Epithelial cell of prostate (primary cell): ENCODE measurements around the gene MSI2.
"Not testable (repeated sequence)": the region's sequence is repeated elsewhere in the genome, so short reads cannot be mapped to it uniquely, and the experiment has no call there.

Experiments
- DNase-seq: peaks from one replicate; pipeline ENCODE4 v3.0.0-alpha.2; 2011; ENCODE audit warnings: low read depth, low spot score
- H3K27ac ChIP-seq: fragments of 450-650 bp; 2 replicates; pipeline ENCODE4 v1.5.1; 2017; ENCODE audit warnings: mild to moderate bottlenecking

MSI2 gene

DNA sequence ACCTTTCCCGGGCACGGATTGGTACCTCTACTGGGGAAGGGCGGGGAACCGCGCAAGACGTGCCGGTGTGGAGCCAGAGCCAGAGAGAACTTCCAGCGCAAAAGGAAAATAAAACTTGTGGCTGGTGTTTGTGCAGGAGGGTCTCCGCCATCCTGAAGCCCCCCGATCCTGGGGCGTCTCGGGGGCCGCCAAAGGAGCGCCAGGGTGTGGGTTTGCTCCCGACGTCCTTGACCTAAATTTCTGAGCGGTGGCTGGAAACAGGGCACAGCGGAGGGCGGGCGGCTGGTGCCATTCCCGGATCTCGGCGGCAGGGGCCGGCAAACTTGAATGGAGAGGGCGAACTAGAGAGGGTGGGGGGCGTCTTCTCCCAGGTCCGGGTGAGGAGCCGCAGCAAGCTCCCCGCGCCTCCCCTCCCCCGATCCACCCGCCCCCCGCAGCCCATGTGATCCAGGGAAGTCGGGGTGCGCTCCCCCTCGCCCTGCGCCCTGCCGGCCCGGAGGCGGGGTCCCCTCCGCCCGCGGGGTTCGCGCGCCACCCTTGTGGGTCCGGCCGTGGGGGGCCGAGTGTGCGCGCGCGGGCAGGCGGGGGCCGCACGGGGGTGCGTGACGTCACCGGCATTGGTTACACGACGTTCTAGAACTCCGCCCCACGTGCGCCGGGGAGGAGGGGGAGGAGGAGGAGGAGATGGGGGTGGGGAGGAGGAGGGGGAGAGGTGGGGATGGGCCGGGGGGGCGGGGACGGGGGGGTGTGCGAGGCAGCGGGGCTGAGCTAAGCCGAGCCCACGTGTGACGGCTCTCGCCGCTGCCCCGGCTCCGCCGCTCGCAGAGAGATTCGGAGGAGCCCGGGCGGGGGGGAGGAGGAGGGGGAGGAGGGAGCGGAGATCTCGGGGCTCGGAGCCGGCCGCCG lies at the start of gene MSI2:
Gene MSI2 (plus strand): TSS at position 748 of the 906 bp plus-strand sequence. CDS start 220 bp downstream, outside the sequence.
- peak within 1 kb of the TSS; percentile 47 for H3K27ac ChIP-seq

DNA sequence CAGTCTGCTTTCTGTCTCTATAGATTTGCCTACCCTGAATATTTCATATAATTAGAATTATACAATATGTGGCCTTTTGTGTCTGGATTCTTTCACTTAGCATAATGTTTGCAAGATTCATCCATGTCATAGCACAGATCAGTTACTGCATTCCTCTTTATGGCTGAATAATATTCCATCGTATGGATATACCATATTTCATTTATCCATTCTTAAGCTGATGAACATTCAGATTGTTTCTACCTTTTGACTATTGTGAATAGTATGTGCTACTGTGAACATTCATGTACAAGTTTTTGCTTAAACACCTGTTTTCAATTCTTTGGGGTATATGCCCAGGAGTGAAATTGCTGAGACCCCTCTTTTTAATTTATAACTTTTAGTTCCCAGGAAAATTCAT lies 49.4 kb upstream of the MSI2 start:
- no peak overlapping the region for H3K27ac ChIP-seq
- no peak for DNase-seq

More for the DNA sequence above, at the start of gene MSI2:
- DNase-seq, result peak; percentile 24

DNA sequence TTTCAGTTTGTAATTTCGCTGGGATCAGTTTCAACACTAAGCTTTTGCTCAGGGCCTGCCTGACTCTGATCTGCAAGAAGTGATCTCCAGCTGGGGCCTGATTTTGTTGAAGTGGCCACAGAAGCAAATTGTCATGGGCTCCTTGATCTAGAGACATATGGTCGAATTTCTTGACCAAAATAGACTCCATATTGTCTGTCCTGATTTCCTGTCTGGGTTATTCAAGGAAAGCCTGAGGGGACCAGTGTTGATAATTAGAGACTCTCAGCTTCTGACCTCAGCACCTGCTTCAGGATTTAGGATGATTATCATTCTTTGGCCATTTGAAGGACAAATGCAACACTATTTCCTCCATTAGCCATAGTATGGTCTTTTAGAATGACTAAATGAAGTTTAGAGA lies 48.9 kb upstream of the MSI2 start:
- H3K27ac ChIP-seq, result no peak overlapping the region
- no peak for DNase-seq

DNA sequence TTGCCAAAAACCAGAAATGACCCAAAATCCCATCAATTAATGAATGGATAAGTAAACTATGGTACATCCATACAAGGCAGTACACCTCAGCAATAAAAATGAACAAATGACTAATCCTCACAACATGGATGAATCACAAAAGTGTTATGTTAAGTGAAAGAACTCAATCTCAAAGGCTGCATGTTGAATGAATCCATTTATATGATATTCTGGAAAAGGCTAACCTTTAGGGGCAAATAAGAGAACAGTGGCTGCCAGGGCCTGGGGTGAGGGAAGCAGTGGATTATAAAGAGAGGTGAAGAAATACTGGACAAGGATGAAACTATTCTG lies 46.1 kb upstream of the MSI2 start:
- no peak for DNase-seq
- H3K27ac ChIP-seq, result peak overlapping the region; percentile 65

DNA sequence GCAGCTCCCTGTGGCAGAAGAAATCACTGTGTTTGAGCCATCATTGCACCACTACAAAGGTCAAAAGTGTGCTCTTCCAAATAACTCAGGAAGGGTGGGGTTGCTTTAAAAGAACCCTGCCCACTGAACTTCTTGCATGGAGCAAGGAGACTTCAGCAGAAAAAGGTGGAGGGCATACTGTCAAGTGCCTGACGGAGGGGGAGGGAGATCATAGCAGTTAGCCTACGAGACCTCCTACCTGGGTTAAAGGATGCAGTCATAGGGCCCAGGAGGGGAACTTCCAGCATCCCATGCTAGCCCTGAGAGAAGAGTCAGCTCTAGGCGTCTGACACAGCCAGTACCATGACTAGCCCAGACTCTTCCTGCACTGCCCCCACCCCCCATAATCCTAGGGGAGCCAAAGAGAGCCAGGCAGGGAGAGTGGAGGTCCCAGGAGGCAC lies 45.3 kb upstream of the MSI2 start:
- DNase-seq, result no peak
- H3K27ac ChIP-seq, result peak overlapping the region; percentile 65

DNA sequence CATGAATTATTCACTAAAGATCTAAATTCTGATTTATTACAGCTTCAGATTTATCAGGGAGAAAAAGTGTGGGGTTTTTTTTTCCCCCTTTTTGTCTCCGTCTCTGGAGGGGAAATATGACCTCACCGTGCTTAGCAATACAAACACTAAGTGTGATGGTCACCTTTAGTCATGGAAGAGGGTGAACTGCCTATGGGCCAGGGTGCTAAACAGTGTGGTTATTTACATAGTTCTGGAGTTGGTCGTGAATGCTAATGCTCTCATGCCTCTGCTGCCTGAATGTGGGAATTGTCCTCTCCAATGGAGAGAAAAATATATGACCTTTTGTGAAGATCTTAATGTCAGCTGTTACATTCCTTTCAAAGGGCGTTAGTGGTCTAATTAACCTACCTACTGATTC lies 44.8 kb upstream of the MSI2 start:
- no peak for DNase-seq
- peak overlapping the region; percentile 65 for H3K27ac ChIP-seq

DNA sequence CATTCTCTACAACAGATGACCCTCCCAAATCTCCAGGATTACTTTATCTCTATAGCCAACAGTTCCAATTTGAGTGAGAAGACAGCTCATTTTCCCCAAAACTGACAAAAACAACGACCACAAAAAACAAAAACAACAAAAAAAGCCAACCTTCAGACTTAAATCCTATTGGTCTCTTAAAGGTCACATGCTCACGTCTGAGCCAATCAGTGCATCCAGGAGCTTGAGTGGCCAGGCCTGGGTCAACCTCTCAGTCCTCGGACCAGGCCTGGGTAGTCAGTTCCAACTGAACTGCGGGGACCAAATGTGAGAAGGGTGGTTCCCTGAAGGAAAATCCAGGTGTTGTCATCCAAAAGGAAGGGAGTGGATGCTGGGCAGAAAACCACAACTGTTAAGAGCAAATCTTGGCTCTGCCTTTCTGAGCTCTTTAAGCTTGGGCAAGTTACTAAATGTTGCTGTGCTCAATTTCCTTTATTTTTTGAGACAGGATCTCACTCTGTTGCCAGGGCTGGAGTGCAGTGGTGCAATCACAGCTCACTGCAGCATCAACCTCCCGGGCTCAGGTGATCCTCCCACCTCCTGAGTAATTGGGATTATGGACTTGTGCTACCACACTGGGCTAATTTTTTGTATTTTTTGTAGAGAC lies 43.0 kb upstream of the MSI2 start:
- DNase-seq, result no peak
- H3K27ac ChIP-seq, result peak overlapping the region; percentile 44

DNA sequence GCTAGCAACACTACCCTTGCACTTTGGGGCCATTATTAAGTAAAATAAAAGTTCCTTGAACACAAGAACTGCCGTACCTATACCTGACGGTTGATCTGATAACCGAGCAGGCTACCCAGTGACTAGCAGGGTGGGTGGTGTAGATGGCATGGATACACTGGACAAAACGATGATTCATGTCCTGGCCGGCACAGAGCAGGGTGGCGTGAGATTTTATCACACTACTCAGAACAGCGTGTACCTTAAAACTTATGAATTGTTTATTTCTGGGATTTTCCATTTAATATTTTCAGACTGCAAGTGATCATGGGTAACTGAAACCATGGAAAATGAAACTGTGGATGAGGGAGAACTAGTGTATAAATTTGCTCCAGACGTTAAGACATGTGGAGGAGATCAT lies 41.0 kb upstream of the MSI2 start:
- DNase-seq, result no peak
- H3K27ac ChIP-seq, result peak overlapping the region; percentile 52

DNA sequence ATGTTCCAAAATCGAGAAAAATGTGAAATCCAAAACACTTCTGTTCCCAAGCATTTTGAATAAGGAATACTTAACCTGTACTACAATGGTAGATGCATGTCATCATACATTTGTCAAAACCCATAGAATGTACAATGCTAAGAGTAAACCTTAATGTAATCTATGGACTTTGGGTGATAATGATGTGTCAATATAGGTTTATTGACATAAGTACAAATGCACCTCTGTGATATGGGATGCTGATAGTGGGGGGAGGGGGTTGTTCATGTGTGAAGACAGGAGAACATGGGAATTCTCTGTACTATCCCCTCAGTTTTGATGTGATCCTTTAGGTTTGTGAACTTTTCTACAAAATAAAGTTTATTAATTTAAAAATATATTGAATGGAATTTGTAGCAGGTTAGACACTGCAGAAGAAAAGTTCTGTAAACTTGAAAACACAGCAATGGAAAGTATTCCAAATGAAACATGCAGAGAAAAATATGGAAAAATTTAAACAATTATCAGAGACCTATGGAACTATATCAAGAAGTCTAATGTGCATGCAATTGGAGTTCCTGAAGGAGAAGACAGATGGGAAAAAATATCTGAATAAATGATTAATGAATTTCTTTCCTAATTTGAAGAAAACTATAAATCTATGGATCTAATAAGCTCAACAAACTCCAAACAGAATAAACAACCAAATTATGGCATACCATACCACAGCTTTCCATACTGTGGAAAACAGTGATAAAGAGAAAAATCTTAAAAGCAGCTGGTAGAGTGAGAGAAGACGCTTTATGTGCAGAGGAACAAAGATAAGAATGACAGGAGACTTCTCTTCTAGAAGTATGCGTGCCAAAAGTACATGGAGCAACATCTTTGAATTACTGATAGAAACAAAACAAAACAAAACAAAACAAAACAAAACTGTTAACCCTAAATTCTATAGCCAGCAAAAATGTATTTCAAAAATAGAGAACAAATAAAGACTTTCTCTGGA lies 34.7 kb upstream of the MSI2 start:
- no peak overlapping the region for H3K27ac ChIP-seq
- no peak for DNase-seq

DNA sequence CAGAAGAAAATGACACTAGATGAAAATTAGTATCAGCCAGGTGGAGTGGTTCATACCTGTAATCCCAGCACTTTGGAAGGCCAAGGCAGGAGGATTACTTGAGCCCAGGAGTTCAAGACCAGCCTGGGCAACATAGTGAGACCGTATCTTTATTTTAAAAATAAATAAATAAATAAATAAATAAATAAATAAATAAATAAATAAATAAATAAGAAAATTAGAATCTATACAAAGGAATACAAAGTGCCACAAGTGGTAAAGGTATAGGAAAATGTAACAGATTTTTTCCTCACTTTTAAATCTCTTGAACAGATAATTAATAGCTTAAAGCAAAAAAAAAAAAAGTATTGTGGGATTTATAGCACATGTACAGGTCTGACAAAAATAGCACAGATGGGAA lies 33.9 kb upstream of the MSI2 start:
- not testable (repeated sequence) for DNase-seq, H3K27ac ChIP-seq

DNA sequence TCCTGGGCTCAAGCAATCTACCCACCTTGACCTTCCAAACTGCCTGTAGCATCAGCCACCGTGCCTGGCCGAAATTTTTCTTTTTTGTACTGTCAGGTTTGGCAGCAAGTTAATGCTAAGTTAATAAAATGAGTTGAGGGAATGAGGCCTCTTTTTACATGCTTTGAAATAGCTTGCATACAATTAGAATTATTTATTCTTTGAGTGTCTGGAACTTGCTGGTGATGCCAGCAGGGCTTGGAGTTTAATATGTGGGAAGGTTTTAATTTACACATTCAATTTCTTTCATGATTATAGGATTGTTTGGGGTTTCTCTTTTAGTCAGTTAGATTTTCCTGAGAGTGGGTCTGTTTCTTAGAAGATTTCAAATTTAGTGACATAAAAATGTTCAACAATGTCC lies 31.2 kb upstream of the MSI2 start:
- H3K27ac ChIP-seq, result no peak overlapping the region
- DNase-seq, result no peak

DNA sequence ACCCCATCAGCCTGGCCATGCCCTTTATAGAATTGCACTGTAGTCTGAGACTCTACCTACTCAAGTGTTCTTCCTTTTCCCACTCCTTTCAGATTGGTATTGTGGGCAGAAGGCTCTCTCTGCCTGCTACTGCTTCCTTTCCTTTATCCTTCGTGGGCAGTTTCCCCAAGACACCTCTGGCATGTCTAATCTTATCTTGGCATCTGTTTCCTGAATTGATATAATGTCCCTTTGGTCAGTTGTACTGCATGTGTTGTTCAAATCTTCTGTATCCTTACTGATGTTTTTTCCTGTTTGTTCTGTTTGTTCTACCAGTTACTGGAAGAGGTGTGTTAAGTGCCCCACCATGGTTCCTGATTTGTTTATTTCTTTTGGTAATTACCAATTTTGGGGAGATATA lies 29.5 kb upstream of the MSI2 start:
- DNase-seq, result no peak
- no peak overlapping the region for H3K27ac ChIP-seq

DNA sequence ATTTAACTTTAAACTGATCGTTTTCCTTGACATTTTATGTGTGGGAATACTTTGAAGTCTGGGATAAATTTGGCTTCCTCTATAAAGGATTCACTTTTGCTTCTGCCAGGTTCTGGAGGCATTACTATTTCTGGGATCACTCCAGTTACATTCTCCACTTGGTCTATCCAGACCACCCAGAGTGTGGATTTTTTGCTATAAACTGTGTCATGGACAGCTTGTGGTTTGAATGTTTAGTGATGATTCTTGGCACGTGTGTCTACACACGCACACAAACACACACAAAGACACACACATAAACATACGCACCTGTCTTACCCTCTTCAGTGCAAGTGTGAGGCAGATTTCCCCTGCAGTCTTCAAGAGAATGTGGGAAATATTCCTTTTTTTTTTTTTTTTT lies 27.4 kb upstream of the MSI2 start:
- H3K27ac ChIP-seq, result no peak overlapping the region

DNA sequence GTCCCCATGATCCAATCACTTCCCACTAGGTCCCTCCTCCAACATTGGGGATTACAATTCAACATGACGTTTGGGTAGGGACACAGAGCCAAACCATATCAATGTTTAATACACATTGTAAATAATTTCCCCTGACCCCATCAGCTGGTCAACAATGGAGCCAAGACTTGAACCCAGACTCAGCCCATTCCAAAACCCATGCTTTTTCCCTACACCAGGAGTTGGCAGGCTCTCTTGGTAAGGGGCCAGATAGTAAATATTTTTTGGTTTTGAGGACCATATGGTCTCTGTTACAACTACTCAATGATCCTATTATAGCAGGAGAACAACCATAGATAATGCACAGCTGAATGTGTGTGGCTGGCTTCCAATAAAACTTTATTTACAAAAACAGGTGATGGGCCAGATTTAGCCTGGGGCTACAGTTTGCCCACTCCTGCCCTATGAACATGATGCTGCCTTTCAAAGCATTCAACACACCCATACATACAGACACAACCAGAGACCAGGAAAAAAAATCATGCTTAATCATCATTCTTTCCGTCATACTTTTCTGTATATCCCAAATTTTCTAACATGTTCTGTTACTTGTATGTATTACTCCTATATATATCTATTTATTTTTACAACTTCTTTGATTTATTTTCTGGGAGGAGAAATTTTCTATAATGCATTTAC lies 22.1 kb upstream of the MSI2 start:
- DNase-seq, result no peak

More for the DNA sequence above, 27.4 kb upstream of the MSI2 start:
- no peak for DNase-seq

DNA sequence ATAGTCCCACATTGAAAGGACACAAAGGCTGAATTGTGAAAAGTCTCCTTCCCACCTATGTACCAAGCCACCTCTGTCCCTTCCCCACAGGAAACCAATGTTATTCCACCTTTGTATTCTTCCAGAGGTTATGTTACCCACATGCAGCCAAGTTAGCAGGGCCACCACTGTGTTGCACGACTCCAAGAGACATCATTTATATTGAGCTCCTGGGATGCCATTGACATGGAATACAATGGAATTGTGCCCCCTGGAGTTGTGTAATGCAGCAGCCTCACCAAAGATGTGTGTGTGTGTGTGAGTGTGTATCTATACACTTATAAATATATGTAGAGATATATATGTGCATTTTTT lies 21.6 kb upstream of the MSI2 start:
- DNase-seq, result no peak
- H3K27ac ChIP-seq, result no peak overlapping the region

More for the DNA sequence above, 22.1 kb upstream of the MSI2 start:
- no peak overlapping the region for H3K27ac ChIP-seq

DNA sequence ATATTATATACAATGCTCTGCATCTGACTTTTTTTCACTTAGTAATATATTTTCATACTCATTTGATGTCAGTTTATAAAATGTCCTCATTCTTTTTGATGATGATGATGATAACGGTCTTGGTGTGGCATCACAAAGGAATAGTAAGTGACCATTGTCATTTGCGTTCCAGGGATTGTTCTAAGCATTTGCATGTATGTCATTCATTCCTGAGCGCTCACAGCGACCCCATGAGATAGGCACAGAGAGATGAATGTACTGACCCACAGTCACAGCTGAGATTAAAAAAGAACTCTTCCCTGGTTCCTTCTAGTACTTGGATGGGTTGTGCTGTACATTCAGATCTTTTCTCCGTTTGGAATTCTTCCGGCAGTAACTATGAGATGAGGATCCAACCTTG lies 21.2 kb upstream of the MSI2 start:
- no peak overlapping the region for H3K27ac ChIP-seq
- DNase-seq, result no peak

DNA sequence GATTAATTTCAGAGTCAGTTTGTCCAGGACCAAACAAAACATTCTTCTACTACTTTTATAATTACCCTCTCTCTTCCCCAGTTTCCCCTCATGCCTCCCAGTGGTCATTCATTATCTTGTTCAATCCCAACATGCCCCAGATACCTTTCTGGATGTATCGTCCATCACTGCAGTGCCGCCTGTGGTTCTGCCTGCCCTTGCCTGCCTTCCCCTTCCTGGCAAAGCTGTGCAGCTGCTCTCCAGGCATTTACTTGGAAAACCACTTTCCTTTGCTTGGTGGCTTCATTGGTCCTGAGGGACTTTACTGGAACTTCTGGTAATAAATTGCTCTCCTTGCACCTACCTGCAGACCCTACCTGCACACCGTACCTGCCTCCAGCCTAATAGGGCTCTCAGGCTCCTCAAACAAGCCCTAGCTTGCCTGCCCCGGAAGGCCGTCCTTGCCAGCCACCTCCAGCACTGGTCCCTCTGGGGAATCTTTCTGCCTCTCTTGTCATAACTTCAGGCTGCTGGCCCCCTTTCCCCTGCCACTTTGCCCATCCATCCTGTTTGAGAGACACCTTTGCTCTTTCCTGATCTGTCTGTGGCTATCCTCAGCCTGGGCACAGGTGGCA lies 19.5 kb upstream of the MSI2 start:
- H3K27ac ChIP-seq, result no peak overlapping the region
- no peak for DNase-seq

DNA sequence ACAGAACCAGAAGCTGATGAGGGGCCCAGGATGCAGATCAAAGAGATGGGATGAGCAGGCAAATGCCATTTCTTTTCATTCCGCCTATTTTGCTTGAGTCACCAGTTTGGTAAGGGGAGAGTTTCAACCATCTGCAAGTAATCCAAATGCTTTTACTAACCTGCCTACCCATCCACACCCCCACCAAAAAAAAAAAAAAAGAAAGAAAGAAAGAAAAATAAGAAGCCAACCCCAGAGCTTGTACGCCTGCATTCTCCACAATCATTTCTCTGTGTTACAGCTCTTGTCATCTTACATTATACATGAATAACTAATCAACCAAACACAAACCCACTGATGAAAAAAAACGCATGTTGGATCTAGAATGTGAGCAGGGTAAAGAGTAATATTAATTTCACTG lies 15.7 kb upstream of the MSI2 start:
- DNase-seq, result no peak
- no peak overlapping the region for H3K27ac ChIP-seq

DNA sequence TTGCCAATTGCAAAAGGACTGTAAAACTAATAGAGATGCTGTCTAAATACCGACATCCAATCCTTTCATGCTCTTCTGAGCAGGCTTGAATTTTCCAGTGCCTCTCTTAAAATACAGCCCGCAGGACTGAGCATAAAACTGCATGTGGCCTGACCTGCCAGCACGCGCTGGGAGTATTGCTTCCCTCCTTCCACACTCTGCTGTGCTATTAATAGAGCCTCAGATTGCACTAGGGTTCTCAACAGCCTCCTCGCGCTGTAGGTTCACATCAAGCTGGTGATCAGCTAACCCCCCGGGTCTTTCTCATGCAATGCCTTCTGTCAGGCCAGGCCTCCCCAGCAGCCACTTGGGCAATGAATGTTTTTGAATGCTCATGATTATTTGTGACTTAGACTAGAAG lies 14.2 kb upstream of the MSI2 start:
- DNase-seq, result no peak
- H3K27ac ChIP-seq, result no peak overlapping the region

DNA sequence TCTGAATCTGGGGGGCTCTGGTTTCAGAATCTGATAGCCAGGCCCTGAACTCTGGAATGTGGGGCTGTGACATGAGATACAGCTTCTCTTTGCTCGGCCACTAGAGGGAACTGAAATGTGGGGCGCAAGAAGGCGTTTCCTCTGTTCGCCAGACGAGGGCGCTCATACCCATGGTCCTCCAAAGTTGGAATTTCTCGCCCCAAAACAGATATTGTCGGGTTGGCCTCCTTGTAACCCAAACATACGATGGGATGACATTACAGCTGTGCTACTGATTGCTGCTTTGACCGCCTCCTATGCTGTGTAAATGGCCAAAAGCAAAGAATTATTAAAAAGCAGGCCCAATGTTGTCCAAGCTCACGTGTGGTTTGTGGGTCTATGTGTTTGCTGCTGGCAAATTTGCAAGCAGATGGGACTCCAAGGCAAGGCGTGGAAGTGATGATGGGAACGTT lies 13.1 kb upstream of the MSI2 start:
- no peak overlapping the region for H3K27ac ChIP-seq
- no peak for DNase-seq
